NCI-H2227 (cell line): Measurements from ENCODE around the gene VSIG8.
A peak's percentile ranks its signal among the peaks of the same experiment; 100 is the strongest.

ENCODE experiments used
- DNase-seq: peaks from one replicate; lab custom pipeline; 2025; ENCODE audit not compliant: unreplicated experiment; lab: John Stamatoyannopoulos, UW

The VSIG8 gene

GRCh38 chr1:159884296-159884695, 21.8 kb upstream of the VSIG8 start:
- DNase-seq, result no peak

GRCh38 chr1:159883134-159883533, 20.7 kb upstream of the VSIG8 start:
- no peak for DNase-seq

GRCh38 chr1:159882527-159882862, 20.0 kb upstream of the VSIG8 start:
- DNase-seq, result no peak

- DNase-seq, result peak; percentile 94
Observed at GRCh38 chr1:159881622-159882526, 19.4 kb upstream of the VSIG8 start.

- DNase-seq, result no peak
Observed at GRCh38 chr1:159880430-159880829, 18.0 kb upstream of the VSIG8 start.

GRCh38 chr1:159879977-159880376, 17.5 kb upstream of the VSIG8 start:
- no peak for DNase-seq

- DNase-seq, result no peak
Observed at GRCh38 chr1:159879136-159879535, 16.7 kb upstream of the VSIG8 start.

- no peak for DNase-seq
Observed at GRCh38 chr1:159877695-159878444, 15.4 kb upstream of the VSIG8 start.

GRCh38 chr1:159873530-159874143, 11.2 kb upstream of the VSIG8 start:
- no peak for DNase-seq

- DNase-seq, result no peak
Observed at GRCh38 chr1:159872891-159873290, 10.4 kb upstream of the VSIG8 start.

- no peak for DNase-seq
Observed at GRCh38 chr1:159870704-159871103, 8.2 kb upstream of the VSIG8 start.

GRCh38 chr1:159869607-159870006, 7.2 kb upstream of the VSIG8 start:
- no peak for DNase-seq

GRCh38 chr1:159869173-159869572, 6.7 kb upstream of the VSIG8 start:
- DNase-seq, result no peak

GRCh38 chr1:159868766-159869165, 6.3 kb upstream of the VSIG8 start:
- no peak for DNase-seq

GRCh38 chr1:159867664-159868026, 5.2 kb upstream of the VSIG8 start:
- peak; percentile 48 for DNase-seq

GRCh38 chr1:159866905-159867663, 4.6 kb upstream of the VSIG8 start:
- DNase-seq, result no peak

- no peak for DNase-seq
Observed at GRCh38 chr1:159866066-159866465, 3.6 kb upstream of the VSIG8 start.

- DNase-seq, result no peak
Observed at GRCh38 chr1:159864262-159864661, 1.8 kb upstream of the VSIG8 start.

- DNase-seq, result no peak
Observed at GRCh38 chr1:159862031-159862430, 426 bp downstream of the VSIG8 start.

- DNase-seq, result no peak
Observed at GRCh38 chr1:159861218-159861617, 1.2 kb downstream of the VSIG8 start.

- DNase-seq, result no peak
Observed at GRCh38 chr1:159860456-159860855, 2.0 kb downstream of the VSIG8 start.
